HEK293 (cell line): ENCODE results near the gene FBN2.
A peak's percentile ranks its signal among the peaks of the same experiment; 100 is the strongest.

ENCODE experiments used
- CTCF ChIA-PET: fragments of 350-600 bp; formaldehyde crosslinking; extraction: SDS; loops from one replicate; lab custom pipeline; 2021; ENCODE audit warnings: antibody characterized with exemption; lab: Yijun Ruan, JAX
- POLR2A ChIA-PET: fragments of 300-600 bp; formaldehyde crosslinking; extraction: SDS; loops from one replicate; lab custom pipeline; 2020; ENCODE audit warnings: antibody characterized with exemption, inconsistent platforms; lab: Yijun Ruan, JAX
- H3K27ac ChIP-seq: fragments of 200-500 bp; sonication (Bioruptor generic); 2 replicates; pipeline ENCODE4 v1.5.1; 2014; ENCODE audit warnings: low read depth, low read length, control low read depth, inconsistent platforms; ENCODE audit errors: extremely low read depth
- H3K36me3 ChIP-seq, 2 experiments: fragments of 200-500 bp in 1 of 2; sonication (Bioruptor generic) in 1 of 2; 1 replicate in 1 of 2; 2 replicates in 1 of 2; pipeline ENCODE4 v1.5.1; 2014 to 2017; ENCODE audit warnings: inconsistent platforms in 2 of 2, low read length in 2 of 2; ENCODE audit not compliant: control insufficient read depth in 2 of 2, insufficient read depth in 1 of 2
- H3K4me1 ChIP-seq: fragments of 200-500 bp; sonication (Bioruptor generic); 2 replicates; pipeline ENCODE4 v1.5.1; 2014; ENCODE audit warnings: mild to moderate bottlenecking, low read length, inconsistent platforms; ENCODE audit not compliant: control insufficient read depth, insufficient read depth
- H3K4me3 ChIP-seq: 2 replicates; pipeline ENCODE4 v1.5.1; 2011; ENCODE audit warnings: low read depth, mild to moderate bottlenecking, control low read depth, low read length, moderate library complexity
- H3K9me3 ChIP-seq: fragments of 200-500 bp; sonication (Bioruptor generic); 2 replicates; pipeline ENCODE4 v1.5.1; 2014; ENCODE audit warnings: low read depth, low read length, inconsistent platforms; ENCODE audit not compliant: control insufficient read depth, insufficient read depth
- HOXC10 ChIP-seq: sonication (generic); formaldehyde crosslinking; IDR thresholded peaks from 2 replicates; pipeline ENCODE4 v1.8.1; 2023; ENCODE audit warnings: mild to moderate bottlenecking, missing genetic modification reagents
- KLF10 ChIP-seq: fragments of 450-650 bp; IDR thresholded peaks from 2 replicates; pipeline ENCODE4 v1.5.1; 2018; ENCODE audit warnings: missing biosample characterization, mild to moderate bottlenecking, missing genetic modification characterization
- PRDM1 ChIP-seq: fragments of 450-650 bp; formaldehyde crosslinking; IDR thresholded peaks from 2 replicates; pipeline ENCODE4; 2016; ENCODE audit warnings: missing biosample characterization, missing genetic modification characterization
- SP3 ChIP-seq: fragments of 450-650 bp; formaldehyde crosslinking; IDR thresholded peaks from 2 replicates; pipeline ENCODE4 v1.5.1; 2016; ENCODE audit warnings: missing biosample characterization, missing genetic modification characterization
- TRIM28 ChIP-seq: IDR thresholded peaks from 2 replicates; pipeline ENCODE4 v1.6.1; 2011; ENCODE audit warnings: low read length, control low read depth, borderline replicate concordance
- WT1 ChIP-seq: fragments of 450-650 bp; formaldehyde crosslinking; IDR thresholded peaks from 2 replicates; pipeline ENCODE4 v1.5.1; 2016; ENCODE audit warnings: missing biosample characterization, missing genetic modification characterization
- ZBTB1 ChIP-seq: fragments of 450-650 bp; formaldehyde crosslinking; IDR thresholded peaks from 2 replicates; pipeline ENCODE4 v1.5.1; 2016; ENCODE audit warnings: missing biosample characterization, missing genetic modification characterization
- ZBTB17 ChIP-seq: fragments of 450-650 bp; formaldehyde crosslinking; IDR thresholded peaks from 2 replicates; pipeline ENCODE4 v1.5.1; 2016; ENCODE audit warnings: missing biosample characterization, missing genetic modification characterization
- ZNF169 ChIP-seq: fragments of 450-650 bp; formaldehyde crosslinking; IDR thresholded peaks from 2 replicates; pipeline ENCODE4 v1.5.1; 2016; ENCODE audit warnings: missing biosample characterization, missing genetic modification characterization
- ZNF174 ChIP-seq: fragments of 450-650 bp; formaldehyde crosslinking; IDR thresholded peaks from 2 replicates; pipeline ENCODE4 v1.5.0; 2017; ENCODE audit warnings: missing biosample characterization, mild to moderate bottlenecking, missing genetic modification characterization
- ZNF24 ChIP-seq: fragments of 450-650 bp; formaldehyde crosslinking; IDR thresholded peaks from 2 replicates; pipeline ENCODE4 v1.5.1; 2016; ENCODE audit warnings: missing biosample characterization, missing genetic modification characterization
- ZNF560 ChIP-seq: fragments of 450-650 bp; formaldehyde crosslinking; IDR thresholded peaks from 2 replicates; pipeline ENCODE4 v1.5.1; 2017; ENCODE audit warnings: missing biosample characterization, missing genetic modification characterization, borderline replicate concordance
- ZNF561 ChIP-seq: fragments of 450-650 bp; IDR thresholded peaks from 2 replicates; pipeline ENCODE4 v1.5.1; 2018; ENCODE audit warnings: missing biosample characterization, missing genetic modification characterization, borderline replicate concordance
- ZNF585B ChIP-seq: fragments of 450-650 bp; formaldehyde crosslinking; IDR thresholded peaks from 2 replicates; pipeline ENCODE4 v1.5.1; 2016; ENCODE audit warnings: missing biosample characterization, missing genetic modification characterization
- ZNF623 ChIP-seq: fragments of 450-650 bp; formaldehyde crosslinking; IDR thresholded peaks from 2 replicates; pipeline ENCODE4 v1.5.1; 2016; ENCODE audit warnings: missing biosample characterization, missing genetic modification characterization
- ZXDB ChIP-seq: fragments of 450-650 bp; formaldehyde crosslinking; IDR thresholded peaks from 2 replicates; pipeline ENCODE4 v1.5.1; 2016; ENCODE audit warnings: missing biosample characterization, missing genetic modification characterization
- TF ChIP-seq, protein P1 (sequence below): fragments of 450-650 bp; formaldehyde crosslinking; IDR thresholded peaks from 2 replicates; pipeline ENCODE4 v1.5.1; 2016; ENCODE audit warnings: missing biosample characterization, missing genetic modification characterization
- TF ChIP-seq, protein P2 (sequence below): fragments of 450-650 bp; formaldehyde crosslinking; IDR thresholded peaks from 2 replicates; pipeline ENCODE4 v1.5.1; 2017; ENCODE audit warnings: missing biosample characterization, missing genetic modification characterization
- TF ChIP-seq, protein P3 (sequence below): fragments of 450-650 bp; formaldehyde crosslinking; IDR thresholded peaks from 2 replicates; pipeline ENCODE4 v1.5.1; 2017; ENCODE audit warnings: missing biosample characterization, missing genetic modification characterization
- TF ChIP-seq, protein P4 (sequence below): fragments of 450-650 bp; formaldehyde crosslinking; IDR thresholded peaks from 2 replicates; pipeline ENCODE4 v1.5.1; 2017; ENCODE audit warnings: missing biosample characterization, missing genetic modification characterization
- TF ChIP-seq, protein P5 (sequence below): fragments of 450-650 bp; formaldehyde crosslinking; IDR thresholded peaks from 2 replicates; pipeline ENCODE4 v1.5.1; 2016; ENCODE audit warnings: missing biosample characterization, missing genetic modification characterization

The FBN2 gene

DNA sequence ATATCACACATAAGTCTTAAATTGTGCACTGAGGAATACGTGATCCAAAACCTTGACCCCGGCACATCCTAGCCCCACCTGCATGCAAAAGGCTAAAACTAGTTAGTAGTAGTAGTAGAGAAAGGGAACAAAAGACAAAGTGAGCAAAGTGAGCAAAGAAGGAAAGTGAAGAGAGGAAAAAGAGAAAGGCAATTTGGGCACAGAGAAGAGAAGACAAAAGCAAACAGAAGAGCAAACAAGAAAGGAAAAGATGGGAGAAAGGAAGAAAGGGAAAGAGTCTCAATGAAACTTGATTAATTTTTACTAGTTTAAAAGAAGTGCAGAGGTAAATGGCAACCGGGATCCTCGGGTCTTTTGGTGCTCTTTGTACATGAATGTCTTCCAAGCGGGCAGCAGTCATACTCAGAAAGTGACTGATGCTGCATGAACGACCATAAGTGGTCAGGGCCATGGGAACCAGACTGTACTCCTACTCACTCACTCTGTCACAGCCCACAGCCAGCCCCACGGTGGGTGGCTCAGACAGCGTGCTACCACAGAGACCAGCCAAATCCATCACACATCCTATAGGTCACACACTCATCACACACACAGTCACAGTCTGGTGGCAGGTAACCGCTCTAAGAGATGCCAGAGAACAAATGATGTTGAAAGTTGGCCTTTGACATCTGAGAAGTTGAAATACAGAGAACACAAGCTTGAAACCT is 203.9 kb downstream of the FBN2 start:
- TF ChIP-seq ZNF585B (tag by site-specific recombination), result no peak
- peak; percentile 98 for TF ChIP-seq PRDM1
- Histone ChIP-seq H3K36me3 (peaks cover 77 to 91% of the 10 kb centered on the region in 2 experiments), H3K4me1 (no peaks in the 10 kb centered on the region), H3K4me3 (no peak overlapping the region), H3K27ac (no peak overlapping the region), H3K9me3 (no peaks in the 10 kb centered on the region; the same call in 1 of the 2 replicates)
- ChIA-PET POLR2A (no interaction called here), CTCF (no interaction called here)

DNA sequence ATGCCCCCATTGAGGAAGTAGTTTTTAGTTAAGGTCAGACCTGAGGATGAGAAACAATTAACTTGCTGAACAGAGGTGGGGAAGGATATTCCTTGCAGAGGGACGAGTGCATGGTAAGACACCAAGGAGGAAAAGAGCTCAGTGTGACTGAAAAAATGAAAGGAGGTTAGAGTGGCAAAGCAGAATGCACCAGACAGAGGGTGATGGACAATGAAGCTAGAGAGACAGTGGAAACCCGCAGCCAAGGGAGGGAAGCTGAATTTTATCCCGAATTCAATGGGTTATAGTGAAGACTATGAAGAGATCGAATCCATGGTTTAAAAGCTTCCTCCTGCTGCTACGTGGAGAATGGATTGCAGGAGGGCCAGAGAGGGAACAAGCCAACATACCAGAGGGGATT is 206.8 kb downstream of the FBN2 start:
- H3K9me3 ChIP-seq, result no peaks in the 10 kb centered on the region; the same call in 1 of the 2 replicates
- H3K27ac ChIP-seq, result no peak overlapping the region
- TF ChIP-seq ZBTB1 (tag by site-specific recombination) (no peak), ZNF623 (tag by site-specific recombination) (no peak), TRIM28 (no peak), ZNF169 (no peak), ZBTB17 (tag by site-specific recombination) (no peak), ZNF561 (tag by site-specific recombination) (no peak), ZNF24 (tag by site-specific recombination) (no peak), ZNF560 (tag by site-specific recombination) (no peak), ZXDB (tag by site-specific recombination) (no peak)
- TF ChIP-seq, protein P1, sequence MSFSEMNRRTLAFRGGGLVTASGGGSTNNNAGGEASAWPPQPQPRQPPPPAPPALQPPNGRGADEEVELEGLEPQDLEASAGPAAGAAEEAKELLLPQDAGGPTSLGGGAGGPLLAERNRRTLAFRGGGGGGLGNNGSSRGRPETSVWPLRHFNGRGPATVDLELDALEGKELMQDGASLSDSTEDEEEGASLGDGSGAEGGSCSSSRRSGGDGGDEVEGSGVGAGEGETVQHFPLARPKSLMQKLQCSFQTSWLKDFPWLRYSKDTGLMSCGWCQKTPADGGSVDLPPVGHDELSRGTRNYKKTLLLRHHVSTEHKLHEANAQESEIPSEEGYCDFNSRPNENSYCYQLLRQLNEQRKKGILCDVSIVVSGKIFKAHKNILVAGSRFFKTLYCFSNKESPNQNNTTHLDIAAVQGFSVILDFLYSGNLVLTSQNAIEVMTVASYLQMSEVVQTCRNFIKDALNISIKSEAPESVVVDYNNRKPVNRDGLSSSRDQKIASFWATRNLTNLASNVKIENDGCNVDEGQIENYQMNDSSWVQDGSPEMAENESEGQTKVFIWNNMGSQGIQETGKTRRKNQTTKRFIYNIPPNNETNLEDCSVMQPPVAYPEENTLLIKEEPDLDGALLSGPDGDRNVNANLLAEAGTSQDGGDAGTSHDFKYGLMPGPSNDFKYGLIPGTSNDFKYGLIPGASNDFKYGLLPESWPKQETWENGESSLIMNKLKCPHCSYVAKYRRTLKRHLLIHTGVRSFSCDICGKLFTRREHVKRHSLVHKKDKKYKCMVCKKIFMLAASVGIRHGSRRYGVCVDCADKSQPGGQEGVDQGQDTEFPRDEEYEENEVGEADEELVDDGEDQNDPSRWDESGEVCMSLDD, result no peak
- peaks cover 76 to 92% of the 10 kb centered on the region in 2 experiments for H3K36me3 ChIP-seq
- H3K4me1 ChIP-seq, result no peaks in the 10 kb centered on the region
- POLR2A ChIA-PET, result no interaction called here
- CTCF ChIA-PET, result interaction anchor here (0.9 kb wide), 2 partner anchors 13 to 18 kb away, joined by 3 read pairs; no protein-coding TSS in a partner anchor
- no peak overlapping the region for H3K4me3 ChIP-seq

DNA sequence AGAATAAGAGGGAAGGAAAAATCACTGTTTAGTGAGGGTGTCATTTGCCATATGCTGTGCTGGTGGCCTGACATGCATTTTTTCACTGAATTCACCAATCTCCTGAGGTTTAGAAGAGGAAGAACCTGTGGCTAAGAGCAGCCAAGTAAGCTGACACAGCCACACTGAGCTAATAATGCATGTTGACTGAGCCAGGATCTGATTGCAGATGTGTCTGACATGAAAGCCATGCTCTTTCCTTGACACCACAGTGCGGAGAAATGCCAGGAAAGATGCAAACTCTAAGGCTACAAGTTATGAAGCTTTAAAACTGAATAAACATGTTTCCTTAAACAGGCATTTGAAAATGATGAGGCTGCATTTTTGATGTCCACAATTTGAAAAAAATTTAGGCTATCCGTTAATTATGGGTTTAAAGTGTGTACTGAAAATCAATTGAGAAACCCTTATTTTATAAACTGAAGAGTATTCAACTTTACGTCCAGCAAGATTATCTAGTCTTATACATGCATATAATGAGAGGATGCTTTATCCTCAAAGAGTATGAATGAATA is 208.6 kb downstream of the FBN2 start:
- Histone ChIP-seq H3K27ac (no peak overlapping the region), H3K36me3 (peaks cover 63 to 78% of the 10 kb centered on the region in 2 experiments), H3K4me1 (no peaks in the 10 kb centered on the region), H3K9me3 (no peaks in the 10 kb centered on the region; the same call in 1 of the 2 replicates), H3K4me3 (no peak overlapping the region)
- CTCF ChIA-PET, result no interaction called here
- POLR2A ChIA-PET, result no interaction called here
- TF ChIP-seq SP3 (tag by site-specific recombination) (no peak), HOXC10 (CRISPR knock-in tag) (no peak), ZNF174 (tag by site-specific recombination) (no peak), KLF10 (no peak), WT1 (tag by site-specific recombination) (no peak)
- TF ChIP-seq, protein P2, sequence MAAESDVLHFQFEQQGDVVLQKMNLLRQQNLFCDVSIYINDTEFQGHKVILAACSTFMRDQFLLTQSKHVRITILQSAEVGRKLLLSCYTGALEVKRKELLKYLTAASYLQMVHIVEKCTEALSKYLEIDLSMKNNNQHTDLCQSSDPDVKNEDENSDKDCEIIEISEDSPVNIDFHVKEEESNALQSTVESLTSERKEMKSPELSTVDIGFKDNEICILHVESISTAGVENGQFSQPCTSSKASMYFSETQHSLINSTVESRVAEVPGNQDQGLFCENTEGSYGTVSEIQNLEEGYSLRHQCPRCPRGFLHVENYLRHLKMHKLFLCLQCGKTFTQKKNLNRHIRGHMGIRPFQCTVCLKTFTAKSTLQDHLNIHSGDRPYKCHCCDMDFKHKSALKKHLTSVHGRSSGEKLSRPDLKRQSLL (tag by site-specific recombination), result no peak
- TF ChIP-seq, protein P3, sequence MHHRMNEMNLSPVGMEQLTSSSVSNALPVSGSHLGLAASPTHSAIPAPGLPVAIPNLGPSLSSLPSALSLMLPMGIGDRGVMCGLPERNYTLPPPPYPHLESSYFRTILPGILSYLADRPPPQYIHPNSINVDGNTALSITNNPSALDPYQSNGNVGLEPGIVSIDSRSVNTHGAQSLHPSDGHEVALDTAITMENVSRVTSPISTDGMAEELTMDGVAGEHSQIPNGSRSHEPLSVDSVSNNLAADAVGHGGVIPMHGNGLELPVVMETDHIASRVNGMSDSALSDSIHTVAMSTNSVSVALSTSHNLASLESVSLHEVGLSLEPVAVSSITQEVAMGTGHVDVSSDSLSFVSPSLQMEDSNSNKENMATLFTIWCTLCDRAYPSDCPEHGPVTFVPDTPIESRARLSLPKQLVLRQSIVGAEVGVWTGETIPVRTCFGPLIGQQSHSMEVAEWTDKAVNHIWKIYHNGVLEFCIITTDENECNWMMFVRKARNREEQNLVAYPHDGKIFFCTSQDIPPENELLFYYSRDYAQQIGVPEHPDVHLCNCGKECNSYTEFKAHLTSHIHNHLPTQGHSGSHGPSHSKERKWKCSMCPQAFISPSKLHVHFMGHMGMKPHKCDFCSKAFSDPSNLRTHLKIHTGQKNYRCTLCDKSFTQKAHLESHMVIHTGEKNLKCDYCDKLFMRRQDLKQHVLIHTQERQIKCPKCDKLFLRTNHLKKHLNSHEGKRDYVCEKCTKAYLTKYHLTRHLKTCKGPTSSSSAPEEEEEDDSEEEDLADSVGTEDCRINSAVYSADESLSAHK (tag by site-specific recombination), result no peak
- TF ChIP-seq, protein P4, sequence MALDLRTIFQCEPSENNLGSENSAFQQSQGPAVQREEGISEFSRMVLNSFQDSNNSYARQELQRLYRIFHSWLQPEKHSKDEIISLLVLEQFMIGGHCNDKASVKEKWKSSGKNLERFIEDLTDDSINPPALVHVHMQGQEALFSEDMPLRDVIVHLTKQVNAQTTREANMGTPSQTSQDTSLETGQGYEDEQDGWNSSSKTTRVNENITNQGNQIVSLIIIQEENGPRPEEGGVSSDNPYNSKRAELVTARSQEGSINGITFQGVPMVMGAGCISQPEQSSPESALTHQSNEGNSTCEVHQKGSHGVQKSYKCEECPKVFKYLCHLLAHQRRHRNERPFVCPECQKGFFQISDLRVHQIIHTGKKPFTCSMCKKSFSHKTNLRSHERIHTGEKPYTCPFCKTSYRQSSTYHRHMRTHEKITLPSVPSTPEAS, result no peak
- TF ChIP-seq, protein P5, sequence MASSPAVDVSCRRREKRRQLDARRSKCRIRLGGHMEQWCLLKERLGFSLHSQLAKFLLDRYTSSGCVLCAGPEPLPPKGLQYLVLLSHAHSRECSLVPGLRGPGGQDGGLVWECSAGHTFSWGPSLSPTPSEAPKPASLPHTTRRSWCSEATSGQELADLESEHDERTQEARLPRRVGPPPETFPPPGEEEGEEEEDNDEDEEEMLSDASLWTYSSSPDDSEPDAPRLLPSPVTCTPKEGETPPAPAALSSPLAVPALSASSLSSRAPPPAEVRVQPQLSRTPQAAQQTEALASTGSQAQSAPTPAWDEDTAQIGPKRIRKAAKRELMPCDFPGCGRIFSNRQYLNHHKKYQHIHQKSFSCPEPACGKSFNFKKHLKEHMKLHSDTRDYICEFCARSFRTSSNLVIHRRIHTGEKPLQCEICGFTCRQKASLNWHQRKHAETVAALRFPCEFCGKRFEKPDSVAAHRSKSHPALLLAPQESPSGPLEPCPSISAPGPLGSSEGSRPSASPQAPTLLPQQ, result no peak
